Fibroblast of peridontal ligament (primary cell): ENCODE measurements around the gene GRIK4.
A peak's percentile ranks its signal among the peaks of the same experiment; 100 is the strongest.

Experiments
- DNase-seq: peaks from one replicate; pipeline ENCODE4 v3.0.0-alpha.2; 2010; ENCODE audit errors: extremely low read depth

The GRIK4 gene

DNA sequence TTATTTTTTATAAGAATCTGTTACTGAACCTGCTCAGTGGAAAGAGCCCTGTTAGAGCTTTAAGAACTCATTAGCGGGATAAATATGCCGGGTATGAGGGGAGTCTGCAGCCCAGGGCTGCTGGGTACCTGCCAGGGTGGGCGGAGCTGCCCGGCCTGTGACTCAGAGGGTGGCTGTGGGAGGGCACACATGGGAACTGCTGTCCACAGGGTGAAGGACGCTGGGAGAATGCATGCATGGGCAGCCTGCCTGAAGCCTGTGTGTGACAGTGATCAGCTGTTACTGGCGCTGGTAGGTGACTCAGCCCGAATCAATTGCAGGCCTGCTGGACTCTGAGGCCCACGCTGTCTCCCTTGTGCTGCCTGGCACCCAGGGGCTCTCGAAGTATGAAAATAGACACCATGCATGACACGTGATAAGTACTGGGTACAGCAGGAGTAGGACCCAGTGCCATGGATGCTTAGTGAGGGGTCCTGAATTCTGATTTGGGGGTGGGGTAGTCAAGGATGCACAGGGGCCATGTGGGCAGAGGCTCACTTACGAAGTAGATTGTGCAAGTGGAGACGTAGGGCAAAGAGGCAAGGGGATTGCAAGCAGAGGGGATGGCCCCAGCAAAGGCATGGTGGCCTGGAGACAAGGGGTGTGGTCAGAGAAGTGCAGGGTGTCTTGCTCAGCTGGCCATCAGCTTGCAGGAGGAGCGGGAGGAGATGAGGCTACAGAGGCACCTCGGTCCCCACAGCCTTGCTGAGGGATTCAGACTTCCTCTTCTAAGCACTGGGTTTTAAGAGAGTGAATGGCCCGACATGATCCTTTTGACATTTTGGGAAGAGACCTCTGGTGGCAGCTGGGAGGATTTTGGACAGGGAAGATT lies 36.5 kb downstream of the GRIK4 start:
- DNase-seq, result peak; percentile 92

DNA sequence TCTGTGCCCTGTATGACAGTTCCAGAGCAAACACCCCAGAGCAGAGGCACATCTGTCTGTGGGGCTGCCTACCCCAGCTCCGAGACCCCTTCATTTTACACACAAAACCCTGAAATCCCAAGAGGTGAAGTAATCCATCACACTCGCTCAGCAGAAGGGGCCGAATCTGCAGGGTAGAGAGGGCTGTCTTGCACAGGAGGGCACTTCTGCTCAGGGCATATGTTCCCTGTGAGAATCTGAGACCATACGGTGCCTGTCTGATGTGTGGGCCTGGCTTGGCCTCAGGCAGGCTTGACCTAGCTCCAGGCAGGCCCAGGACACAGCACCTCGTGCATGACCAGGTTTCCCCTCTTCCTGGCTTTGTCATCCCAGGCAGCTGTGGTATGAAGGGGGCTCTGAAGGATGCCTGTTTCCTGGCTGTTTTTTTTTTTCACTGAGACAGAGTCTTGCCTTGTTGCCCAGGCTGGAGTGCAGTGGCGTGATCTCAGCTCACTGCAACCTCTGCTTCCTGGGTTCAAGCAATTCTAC lies 37.2 kb downstream of the GRIK4 start:
- DNase-seq, result no peak

DNA sequence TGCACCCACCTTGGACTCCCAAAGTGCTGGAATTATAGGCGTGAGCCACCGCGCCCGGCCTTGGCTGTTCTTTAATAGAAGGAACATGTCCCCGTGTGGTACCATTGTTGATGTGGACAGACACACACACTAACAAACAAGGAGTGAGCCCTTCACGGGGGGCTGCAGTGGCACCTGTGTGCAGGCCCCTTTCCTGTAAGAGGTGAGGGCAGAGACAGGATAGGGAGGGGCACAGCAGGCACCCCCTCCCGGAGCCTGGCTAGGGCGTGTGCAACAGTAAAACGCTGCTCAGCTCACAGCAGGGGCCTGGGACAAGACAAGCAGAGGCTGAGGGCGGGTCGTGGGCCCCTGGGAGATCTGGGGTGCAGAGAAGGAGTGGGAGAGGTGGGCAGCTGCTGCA lies 37.8 kb downstream of the GRIK4 start:
- no peak for DNase-seq

DNA sequence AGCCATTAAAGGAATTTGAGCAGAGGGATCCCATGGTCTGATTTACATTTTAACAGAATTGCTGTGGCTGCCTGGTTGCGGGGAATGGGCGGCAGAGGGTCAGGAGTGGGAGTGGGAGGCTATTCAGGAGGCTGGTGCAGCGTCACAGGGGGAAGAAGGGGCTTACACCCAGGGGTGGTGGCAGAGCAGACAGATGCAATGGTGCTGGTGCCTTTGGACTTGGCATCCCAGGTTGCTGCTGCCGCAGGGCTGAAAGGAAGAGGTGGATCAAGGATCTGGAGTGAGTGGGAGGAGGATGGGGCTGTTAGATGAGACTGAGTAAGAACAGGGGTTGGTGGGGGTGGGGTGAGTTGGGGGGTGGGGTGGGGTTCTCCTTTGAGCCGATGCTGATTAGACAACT lies 38.5 kb downstream of the GRIK4 start:
- DNase-seq, result no peak

DNA sequence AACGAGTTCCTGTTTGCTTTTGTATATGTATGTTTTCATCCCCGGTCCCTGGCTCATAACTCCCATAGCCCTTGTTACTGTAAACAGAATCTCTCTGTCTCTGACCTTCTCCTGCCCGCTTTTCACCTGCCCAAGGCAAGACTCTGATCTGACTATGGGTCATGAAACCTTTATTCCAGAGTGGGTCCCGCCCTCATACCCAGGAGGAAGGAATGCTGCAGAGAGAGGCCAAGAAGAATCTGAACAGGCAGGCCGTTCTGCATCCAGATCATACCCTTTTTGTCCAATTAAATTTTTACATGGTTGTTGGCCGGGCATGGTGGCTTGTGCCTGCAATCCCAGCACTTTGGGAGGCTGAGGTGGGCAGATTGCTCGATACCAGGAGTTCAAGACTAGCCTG lies 39.6 kb downstream of the GRIK4 start:
- DNase-seq, result no peak

DNA sequence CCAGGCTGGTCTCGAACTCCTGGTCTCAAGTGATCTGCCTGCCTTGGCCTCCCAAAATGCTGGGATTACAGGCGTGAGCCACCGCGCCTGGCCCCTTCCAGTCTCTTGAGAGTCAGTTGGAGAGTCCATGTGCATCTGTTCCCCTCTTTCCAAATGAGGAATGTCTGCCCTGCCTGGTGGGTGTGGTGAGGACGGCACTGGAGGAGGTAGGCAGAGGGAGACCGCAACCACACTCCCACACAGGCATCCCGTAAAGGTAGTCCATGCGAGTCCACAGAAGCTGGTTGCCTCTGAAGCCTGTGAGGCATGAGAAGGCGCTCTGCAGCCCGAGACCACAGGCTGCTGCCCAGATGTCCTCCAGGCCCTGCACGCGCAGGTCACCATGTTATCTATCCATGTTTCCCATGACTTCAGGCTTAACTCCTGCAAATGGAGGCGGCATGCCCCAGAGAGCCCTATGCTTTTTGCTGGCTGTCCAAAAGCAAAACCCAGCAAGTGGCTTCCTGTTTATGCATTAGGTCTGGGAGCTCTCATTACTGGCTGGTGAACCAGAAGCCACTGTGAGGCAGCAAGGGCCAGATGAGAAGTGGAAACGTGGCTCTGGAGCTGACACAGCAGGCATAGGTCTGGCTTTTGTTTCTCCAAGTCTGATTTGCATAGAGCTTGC lies 43.4 kb downstream of the GRIK4 start:
- DNase-seq, result peak; percentile 36

- DNase-seq, result no peak
These were observed 43.9 kb downstream of the GRIK4 start for GRCh38 chr11:120555433-120555773.

DNA sequence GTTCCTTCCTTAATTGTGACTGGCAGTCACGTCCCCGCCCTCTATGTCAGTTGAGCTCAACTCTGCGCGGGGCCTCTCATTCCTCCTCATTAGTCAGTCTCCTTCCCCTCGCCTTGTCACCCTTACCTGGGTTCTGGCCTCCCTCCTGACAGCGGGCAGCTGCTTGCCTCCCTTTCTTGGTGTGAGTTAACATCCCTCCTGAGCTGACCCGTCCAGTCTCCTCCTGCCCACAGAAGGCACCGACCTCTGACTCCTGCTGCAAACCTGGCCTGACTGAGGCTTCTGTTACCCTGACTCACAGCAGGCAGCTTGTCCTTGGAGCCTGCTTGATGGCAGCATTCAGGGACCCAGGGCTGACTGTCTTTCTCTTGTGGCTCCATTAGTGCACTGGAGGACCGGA lies 45.2 kb downstream of the GRIK4 start:
- DNase-seq, result no peak

DNA sequence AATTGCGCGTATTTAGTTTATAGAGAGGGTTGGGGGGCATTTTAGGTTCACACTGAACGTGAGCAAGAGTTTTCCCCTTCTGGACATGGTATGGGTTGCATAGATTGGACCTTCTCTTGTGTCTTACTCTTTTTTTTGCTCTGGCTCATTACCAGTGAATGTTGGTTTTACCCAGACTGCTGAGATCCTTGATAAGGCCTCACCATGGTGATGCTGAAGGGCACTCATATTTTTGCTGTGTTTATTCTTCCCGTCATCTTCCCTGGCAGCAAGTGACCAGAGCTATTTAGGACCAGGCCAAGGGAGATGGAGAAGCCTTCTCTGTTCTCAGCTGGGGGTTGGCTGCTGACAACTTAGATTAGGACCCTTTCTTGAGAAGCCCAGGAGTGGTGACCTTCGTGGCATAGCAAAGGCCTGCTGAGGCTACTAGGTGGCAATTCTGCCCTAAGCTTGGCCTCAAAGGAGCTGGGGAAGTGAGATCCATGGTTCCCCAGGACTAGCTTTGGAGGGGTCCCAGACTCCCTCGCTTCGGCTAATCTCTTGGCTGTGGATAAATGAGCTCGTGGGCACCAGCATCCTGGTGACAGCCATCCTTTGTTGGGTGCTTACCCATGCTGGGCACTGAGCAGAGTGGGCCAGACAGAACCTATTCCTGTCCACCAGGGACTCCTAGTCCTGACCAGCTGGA lies 47.3 kb downstream of the GRIK4 start:
- DNase-seq, result no peak

- no peak for DNase-seq
These were observed 49.7 kb downstream of the GRIK4 start for GRCh38 chr11:120561286-120561685.

- DNase-seq, result peak; percentile 8
These were observed 51.4 kb downstream of the GRIK4 start for GRCh38 chr11:120562806-120563425.

- no peak for DNase-seq
These were observed 52.4 kb downstream of the GRIK4 start for GRCh38 chr11:120563703-120564572.

GRCh38 chr11:120564573-120565311 lies 53.2 kb downstream of the GRIK4 start:
- DNase-seq, result peak; percentile 13

DNA sequence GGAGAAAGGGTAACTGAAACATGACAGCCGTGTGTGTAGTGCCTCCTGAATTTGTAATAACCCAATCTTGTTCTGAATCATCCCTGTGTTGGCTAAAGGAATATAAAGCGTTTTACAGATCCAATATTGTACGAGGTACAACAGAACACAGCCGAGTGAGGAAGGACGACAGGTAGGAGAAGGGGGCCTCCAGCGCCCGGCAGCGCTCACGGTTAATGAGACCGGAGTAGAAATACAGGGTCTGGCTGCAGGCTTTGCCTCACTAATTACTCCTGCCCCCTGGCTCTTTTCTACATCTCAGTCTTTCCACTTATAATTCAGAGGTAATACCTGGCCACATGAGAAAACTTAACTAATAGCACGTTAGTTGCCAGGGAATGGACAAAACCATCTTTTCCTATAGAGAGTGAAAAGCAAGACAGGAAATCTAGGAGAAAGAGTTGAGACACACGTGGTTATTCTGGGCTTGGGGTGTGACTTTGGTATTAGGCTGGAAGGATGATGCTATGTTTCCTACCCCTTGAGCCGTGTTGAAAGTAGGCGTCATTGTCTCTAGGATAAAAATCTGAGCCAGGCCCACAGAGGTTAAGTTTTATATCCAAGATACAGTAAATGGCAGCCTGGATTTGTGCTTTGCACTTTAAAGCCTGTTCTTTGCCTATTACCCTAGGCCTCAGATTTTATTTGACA lies 54.1 kb downstream of the GRIK4 start:
- no peak for DNase-seq

DNA sequence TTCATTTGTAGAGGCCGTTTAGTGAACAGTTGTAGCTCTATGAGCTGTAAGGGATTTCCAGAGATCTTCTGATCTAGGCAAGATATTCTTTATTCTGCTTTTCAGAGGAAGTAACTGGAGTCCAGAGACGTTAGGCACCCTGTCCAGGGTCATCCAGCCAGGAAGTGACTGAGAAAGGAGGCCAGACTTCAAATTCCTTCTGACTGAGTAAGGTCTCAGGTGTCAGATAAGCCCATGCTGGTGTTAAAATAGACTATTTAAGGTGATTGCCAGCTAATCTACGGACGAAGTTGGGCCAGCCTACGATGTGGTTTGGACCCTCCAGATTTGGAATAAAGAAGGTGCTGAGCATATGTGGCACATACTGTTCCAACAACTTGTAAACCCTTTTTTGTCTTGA lies 54.6 kb downstream of the GRIK4 start:
- no peak for DNase-seq

- DNase-seq, result no peak
These were observed 57.2 kb downstream of the GRIK4 start for GRCh38 chr11:120568572-120569307.

DNA sequence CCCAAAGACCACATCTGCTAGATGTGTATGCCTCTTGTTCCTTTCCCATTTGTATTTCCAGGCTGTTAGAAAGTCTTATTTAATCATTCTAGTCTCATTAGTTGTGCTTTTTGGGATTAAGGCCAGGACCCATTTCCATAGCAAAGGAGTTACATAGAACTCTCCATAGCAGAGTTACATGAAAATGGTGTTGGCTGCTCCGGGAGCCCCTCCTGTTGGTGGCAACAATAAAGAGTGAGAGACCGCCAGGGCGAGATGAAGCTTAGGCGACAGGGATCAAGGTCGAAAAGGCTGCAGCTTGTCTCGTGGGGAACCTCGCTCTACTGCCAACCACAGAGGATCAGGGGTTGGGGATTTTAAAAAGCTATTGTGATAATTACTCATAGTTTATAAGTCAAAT lies 58.3 kb downstream of the GRIK4 start:
- DNase-seq, result no peak

DNA sequence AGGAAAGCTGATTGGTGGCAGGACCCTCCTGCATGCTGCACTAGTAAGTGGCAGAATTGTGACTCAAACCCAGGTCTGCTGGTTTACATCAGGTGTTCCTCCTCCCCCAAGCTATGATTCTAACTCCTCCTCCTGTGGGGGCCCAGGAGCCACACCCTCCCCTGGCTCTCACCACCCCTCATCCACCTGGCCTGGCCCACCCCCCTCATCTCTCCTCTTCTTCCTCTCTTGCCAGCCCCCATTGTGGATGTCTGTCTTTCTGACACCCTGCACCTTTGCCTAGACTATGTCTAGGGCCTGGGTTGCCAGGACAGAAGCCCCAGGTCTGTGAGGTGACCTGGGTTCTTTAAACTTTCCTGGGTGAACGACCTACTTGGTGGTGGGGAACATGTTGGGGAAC lies 59.9 kb downstream of the GRIK4 start:
- DNase-seq, result no peak

GRCh38 chr11:120573756-120574354 lies 62.3 kb downstream of the GRIK4 start:
- no peak for DNase-seq
